HepG2 (cell line): ENCODE data around the gene NELFCD. TPM values are rescaled to one million over a fixed set of nuclear protein-coding genes. Genes with fewer than 3 reads are reported as not detected.

ENCODE experiments used
- ATAD3A ChIP-seq: sonication (generic); formaldehyde crosslinking; IDR thresholded peaks from 2 replicates; pipeline ENCODE4 v1.4.0; 2020; ENCODE audit warnings: missing genetic modification reagents
- ATM ChIP-seq: fragments of 450-650 bp; IDR thresholded peaks from 2 replicates; pipeline ENCODE4 v1.7.1; 2017; ENCODE audit warnings: mild to moderate bottlenecking, borderline replicate concordance
- GZF1 ChIP-seq: sonication (generic); formaldehyde crosslinking; IDR thresholded peaks from 2 replicates; pipeline ENCODE4 v1.5.1; 2020; ENCODE audit warnings: mild to moderate bottlenecking, missing genetic modification reagents
- IKZF4 ChIP-seq: sonication (generic); formaldehyde crosslinking; IDR thresholded peaks from 2 replicates; pipeline ENCODE4 v1.5.1; 2020; ENCODE audit warnings: borderline replicate concordance, mild to moderate bottlenecking, low read depth, missing genetic modification reagents; ENCODE audit errors: not compliant biosample characterization
- NFE2L1 ChIP-seq: sonication (generic); formaldehyde crosslinking; IDR thresholded peaks from 2 replicates; pipeline ENCODE4 v1.4.0; 2020; ENCODE audit warnings: missing genetic modification reagents, mild to moderate bottlenecking, borderline replicate concordance
- PAWR ChIP-seq: sonication (generic); formaldehyde crosslinking; IDR thresholded peaks from 2 replicates; pipeline ENCODE4 v1.4.0; 2020; ENCODE audit warnings: missing genetic modification reagents, mild to moderate bottlenecking, borderline replicate concordance
- RAD21 ChIP-seq: fragments of 450-650 bp; formaldehyde crosslinking; IDR thresholded peaks from 2 replicates; pipeline ENCODE4 v1.5.0; 2020; ENCODE audit warnings: mild to moderate bottlenecking
- REPIN1 ChIP-seq: sonication (generic); formaldehyde crosslinking; IDR thresholded peaks from 2 replicates; pipeline ENCODE4 v1.8.0; 2022; ENCODE audit warnings: missing genetic modification reagents, low read depth, mild to moderate bottlenecking, borderline replicate concordance
- REST ChIP-seq, 2 experiments: IDR thresholded peaks; 2 replicates each; pipeline ENCODE4 v1.6.1; 2011 to 2012; ENCODE audit warnings: low read length in 2 of 2, borderline replicate concordance in 1 of 2, low read depth in 1 of 2, mild to moderate bottlenecking in 1 of 2, moderate library complexity in 1 of 2
- SP140L ChIP-seq: sonication (generic); formaldehyde crosslinking; IDR thresholded peaks from 2 replicates; pipeline ENCODE4 v1.4.0; 2020; ENCODE audit warnings: missing genetic modification reagents, borderline replicate concordance
- XRCC5 ChIP-seq: fragments of 200-400 bp; formaldehyde crosslinking; optimal IDR thresholded peaks from 2 replicates; pipeline ENCODE3; 2017; ENCODE audit warnings: mild to moderate bottlenecking, low read length
- ZBTB20 ChIP-seq: sonication (generic); formaldehyde crosslinking; IDR thresholded peaks from 2 replicates; pipeline ENCODE4 v1.8.1; 2023; ENCODE audit warnings: missing genetic modification reagents, low read depth, mild to moderate bottlenecking, borderline replicate concordance
- ZBTB21 ChIP-seq: sonication (generic); formaldehyde crosslinking; IDR thresholded peaks from 2 replicates; pipeline ENCODE4 v1.4.0; 2020; ENCODE audit warnings: missing genetic modification reagents
- ZBTB39 ChIP-seq: sonication (generic); formaldehyde crosslinking; IDR thresholded peaks from 2 replicates; pipeline ENCODE4 v1.5.0; 2020; ENCODE audit warnings: missing genetic modification reagents
- ZBTB7B ChIP-seq: sonication (generic); formaldehyde crosslinking; IDR thresholded peaks from 2 replicates; pipeline ENCODE4 v1.4.0; 2020; ENCODE audit warnings: missing genetic modification reagents
- ZFP36L2 ChIP-seq: sonication (generic); formaldehyde crosslinking; IDR thresholded peaks from 2 replicates; pipeline ENCODE4 v1.4.0; 2020; ENCODE audit warnings: missing genetic modification reagents
- ZNF180 ChIP-seq: sonication (generic); formaldehyde crosslinking; IDR thresholded peaks from 2 replicates; pipeline ENCODE4 v1.4.0; 2020; ENCODE audit warnings: low read depth, missing genetic modification reagents, borderline replicate concordance
- ZNF207 ChIP-seq: fragments of 450-650 bp; IDR thresholded peaks from 2 replicates; pipeline ENCODE4 v1.6.1; 2016; ENCODE audit warnings: antibody characterized with exemption, borderline replicate concordance
- ZNF639 ChIP-seq: conservative IDR thresholded peaks from 2 replicates; pipeline ENCODE4 v1.6.1; 2018; ENCODE audit warnings: missing genetic modification reagents
- ZNF7 ChIP-seq: IDR thresholded peaks from 2 replicates; pipeline ENCODE4 v1.6.1; 2016; ENCODE audit warnings: missing biosample characterization, missing genetic modification reagents
- ZNF766 ChIP-seq: sonication (generic); formaldehyde crosslinking; IDR thresholded peaks from 2 replicates; pipeline ENCODE4 v1.5.0; 2020; ENCODE audit warnings: missing genetic modification reagents, borderline replicate concordance
- ZSCAN25 ChIP-seq: sonication (generic); formaldehyde crosslinking; IDR thresholded peaks from 2 replicates; pipeline ENCODE4 v1.8.0; 2022; ENCODE audit warnings: mild to moderate bottlenecking, missing genetic modification reagents
- ZSCAN29 ChIP-seq: sonication (generic); formaldehyde crosslinking; conservative IDR thresholded peaks from 2 replicates; pipeline ENCODE4 v1.4.0; 2020; ENCODE audit warnings: mild to moderate bottlenecking, missing genetic modification reagents
- polyA plus RNA-seq, 8 experiments: library from polyadenylated mRNA; depleted of rRNA in 3 of 8; stranded (reverse) in 7 of 8; unstranded in 1 of 8; fragments of >200 nt; fragmentation: Illumina TruSeq in 4 of 8; extraction: Trizol in 4 of 8; gene quantifications; 2 replicates each; pipeline versions ENCODE4 v1.2.1 to v1.2.3, GENCODE V29; 2011 to 2016; ENCODE audit warnings: low read depth in 4 of 8, missing spikeins in 1 of 8, mixed read lengths in 1 of 8; ENCODE audit not compliant: insufficient read depth in 1 of 8
- total RNA-seq, 5 experiments: library from RNA; depleted of rRNA; stranded (reverse); fragments of >200 nt; fragmentation: Illumina TruSeq; extraction: Trizol; gene quantifications; 2 replicates each; pipeline ENCODE4 v1.2.3, GENCODE V29; 2016; ENCODE audit warnings: low read depth in 1 of 5

Gene NELFCD
- total and polyA plus RNA-seq, 2 of the 13 experiments (the other 11 are each of a cell fraction or from before 2014, with no cell fraction given), result 159 to 203 TPM

- no peak for TF ChIP-seq PAWR
- TF ChIP-seq IKZF4 (CRISPR knock-in tag), result peak; percentile 68
- no peak for TF ChIP-seq ATM
- no peak; the same call in 1 of the 2 replicates for TF ChIP-seq ZBTB20
- TF ChIP-seq RAD21 (CRISPR knock-in tag), result no peak
- TF ChIP-seq SP140L (CRISPR knock-in tag), result no peak
- no peak for TF ChIP-seq ZBTB21 (CRISPR knock-in tag)
- TF ChIP-seq ZNF7, result no peak
- TF ChIP-seq ZSCAN29, result no peak
- TF ChIP-seq REST (IDR thresholded peaks at IDR 0.05; ENCODE audit: borderline replicate concordance in 1 of 2, low read depth in 1 of 2, low read length in 2 of 2), result no peak
- TF ChIP-seq ZNF180 (CRISPR knock-in tag), result no peak
- TF ChIP-seq ZFP36L2, result no peak
- no peak for TF ChIP-seq ATAD3A
- no peak for TF ChIP-seq ZNF766 (CRISPR knock-in tag)
- TF ChIP-seq REPIN1, result no peak
- peak; percentile 76 for TF ChIP-seq XRCC5
- no peak for TF ChIP-seq GZF1 (CRISPR knock-in tag)
- TF ChIP-seq ZBTB7B, result peak; percentile 92; the same call in 1 of the 2 replicates
- no peak for TF ChIP-seq ZSCAN25 (CRISPR knock-in tag)
- no peak for TF ChIP-seq ZNF207
- no peak for TF ChIP-seq NFE2L1 (CRISPR knock-in tag)
- TF ChIP-seq ZNF639 (CRISPR knock-in tag), result no peak
- TF ChIP-seq ZBTB39 (CRISPR knock-in tag), result no peak
These were observed 23.9 kb downstream of the NELFCD start (continued) for GRCh38 chr20:59004763-59005522.
